Measurements from ENCODE around the gene ALPK1. TPM values are rescaled to one million over a fixed set of nuclear protein-coding genes. Genes with fewer than 3 reads are reported as not detected.

The ALPK1 gene
- total and polyA plus RNA-seq, 8 donors = 4.8 to 18.1 (median 6.5) TPM

DNA sequence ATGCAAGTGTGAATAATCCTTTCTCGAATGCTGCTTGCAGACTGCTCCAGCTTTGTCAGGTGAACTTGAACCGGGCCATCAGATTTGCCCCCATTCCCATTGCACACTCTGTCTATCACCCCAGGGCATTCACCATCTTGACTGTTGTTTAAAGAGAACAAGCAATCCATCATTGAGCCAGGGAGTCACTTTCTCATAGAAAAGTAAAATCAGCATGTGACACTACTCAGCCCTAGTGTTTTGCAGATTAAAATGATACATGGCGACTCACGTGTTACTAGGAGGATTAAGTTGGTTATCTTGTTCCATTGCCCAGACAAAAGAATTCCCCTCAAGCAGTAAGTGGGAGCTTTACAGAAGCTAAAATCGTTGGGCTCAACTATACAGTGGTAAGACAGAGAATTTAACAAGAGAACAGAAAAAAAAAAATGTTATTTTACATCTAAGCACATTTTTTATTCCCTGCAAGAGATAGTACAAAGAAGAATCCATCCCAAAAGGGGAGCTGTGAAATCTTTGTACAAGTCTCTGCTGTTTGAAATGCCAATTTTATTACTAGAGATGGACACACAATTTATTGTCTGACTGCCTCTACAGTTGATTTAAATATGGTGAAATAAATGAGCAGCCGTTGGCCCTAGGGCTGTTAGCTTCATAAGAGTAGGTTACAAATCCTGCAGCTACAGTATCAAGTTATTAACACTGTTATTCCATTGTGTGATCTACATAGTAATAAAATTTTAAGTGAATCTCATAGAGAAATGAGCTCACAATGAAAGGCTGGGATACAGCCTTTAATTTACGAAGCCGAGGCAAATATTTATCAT lies 151.3 kb downstream of the ALPK1 start:
- Histone ChIP-seq H3K4me1 (no peaks in the 10 kb centered on the region), H3K4me3 (no peak overlapping the region), H3K27ac (no peak overlapping the region), H3K27me3 (no peaks in the 10 kb centered on the region), H3K9me3 (no peaks in the 10 kb centered on the region), H3K36me3 (no peaks in the 10 kb centered on the region)
- FAIRE-seq (no peak), ATAC-seq (no peak), DNase-seq (no peak)
- TF ChIP-seq, protein P1, sequence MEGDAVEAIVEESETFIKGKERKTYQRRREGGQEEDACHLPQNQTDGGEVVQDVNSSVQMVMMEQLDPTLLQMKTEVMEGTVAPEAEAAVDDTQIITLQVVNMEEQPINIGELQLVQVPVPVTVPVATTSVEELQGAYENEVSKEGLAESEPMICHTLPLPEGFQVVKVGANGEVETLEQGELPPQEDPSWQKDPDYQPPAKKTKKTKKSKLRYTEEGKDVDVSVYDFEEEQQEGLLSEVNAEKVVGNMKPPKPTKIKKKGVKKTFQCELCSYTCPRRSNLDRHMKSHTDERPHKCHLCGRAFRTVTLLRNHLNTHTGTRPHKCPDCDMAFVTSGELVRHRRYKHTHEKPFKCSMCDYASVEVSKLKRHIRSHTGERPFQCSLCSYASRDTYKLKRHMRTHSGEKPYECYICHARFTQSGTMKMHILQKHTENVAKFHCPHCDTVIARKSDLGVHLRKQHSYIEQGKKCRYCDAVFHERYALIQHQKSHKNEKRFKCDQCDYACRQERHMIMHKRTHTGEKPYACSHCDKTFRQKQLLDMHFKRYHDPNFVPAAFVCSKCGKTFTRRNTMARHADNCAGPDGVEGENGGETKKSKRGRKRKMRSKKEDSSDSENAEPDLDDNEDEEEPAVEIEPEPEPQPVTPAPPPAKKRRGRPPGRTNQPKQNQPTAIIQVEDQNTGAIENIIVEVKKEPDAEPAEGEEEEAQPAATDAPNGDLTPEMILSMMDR (IDR thresholded peaks at IDR 0.05) = no peak
- intact Hi-C loops (cut with DNase I) = no loop called here
- 77 to 80% methylated on average over 8 of the region's 8 CpGs for WGBS, 2 donors

DNA sequence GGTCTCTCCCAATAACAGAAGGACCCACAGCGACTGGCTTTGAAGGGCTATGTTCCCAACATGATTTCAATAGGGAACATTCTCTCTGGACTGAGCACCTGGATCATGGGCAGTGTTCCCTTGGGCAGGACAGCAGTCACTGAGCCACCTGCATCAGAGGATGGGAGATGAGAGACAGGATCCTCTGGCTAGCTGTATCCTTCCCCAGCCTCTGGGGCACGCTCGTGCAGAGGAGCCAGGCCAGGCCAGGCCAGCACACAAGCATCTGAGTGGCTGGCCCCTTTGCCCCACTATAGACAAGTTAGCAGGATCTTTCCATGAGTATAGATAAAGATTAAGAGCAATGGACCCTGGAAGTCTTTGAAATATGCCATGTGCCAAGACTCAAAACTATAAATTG lies 152.5 kb downstream of the ALPK1 start:
- WGBS, 2 donors = 82 to 88% methylated on average over 3 of the region's 3 CpGs
- no peak for ATAC-seq
- no peak overlapping the region for H3K27ac ChIP-seq
- H3K4me3 ChIP-seq = no peak overlapping the region
- FAIRE-seq = no peak
- TF ChIP-seq, protein P1 (IDR thresholded peaks at IDR 0.05) = no peak
- no peaks in the 10 kb centered on the region for H3K9me3 ChIP-seq
- no peaks in the 10 kb centered on the region for H3K27me3 ChIP-seq
- intact Hi-C loops (cut with DNase I) = no loop called here
- no peaks in the 10 kb centered on the region for H3K36me3 ChIP-seq
- no peaks in the 10 kb centered on the region for H3K4me1 ChIP-seq
- DNase-seq = no peak

DNA sequence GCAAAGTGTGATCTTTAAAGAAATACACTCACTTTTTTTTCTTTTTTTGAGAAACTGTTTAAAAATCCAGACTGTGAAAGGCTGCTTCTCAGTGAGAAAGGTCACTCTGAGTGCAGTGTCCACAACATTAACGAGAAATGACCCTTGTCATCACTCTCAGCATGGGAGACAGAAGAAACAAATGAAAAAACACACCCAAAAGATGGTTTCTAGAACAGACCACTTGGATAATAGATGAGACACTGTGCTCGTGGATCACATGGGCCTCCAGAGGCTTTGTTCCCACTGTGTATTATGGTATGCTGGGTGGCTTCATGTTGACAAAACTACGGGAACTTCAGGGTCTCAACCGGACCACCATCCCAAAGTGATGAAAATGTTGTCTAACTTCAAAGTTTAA lies 153.9 kb downstream of the ALPK1 start:
- no peaks in the 10 kb centered on the region for H3K36me3 ChIP-seq
- H3K4me1 ChIP-seq = no peaks in the 10 kb centered on the region
- TF ChIP-seq, protein P1 (IDR thresholded peaks at IDR 0.05) = no peak
- H3K9me3 ChIP-seq = no peaks in the 10 kb centered on the region
- DNase-seq (no peak), FAIRE-seq (no peak), ATAC-seq (no peak)
- H3K27me3 ChIP-seq = no peaks in the 10 kb centered on the region
- WGBS, 2 donors = 64 to 66% methylated on average over 4 of the region's 4 CpGs
- intact Hi-C loops (cut with DNase I) = no loop called here
- no peak overlapping the region for H3K4me3 ChIP-seq
- H3K27ac ChIP-seq = no peak overlapping the region

DNA sequence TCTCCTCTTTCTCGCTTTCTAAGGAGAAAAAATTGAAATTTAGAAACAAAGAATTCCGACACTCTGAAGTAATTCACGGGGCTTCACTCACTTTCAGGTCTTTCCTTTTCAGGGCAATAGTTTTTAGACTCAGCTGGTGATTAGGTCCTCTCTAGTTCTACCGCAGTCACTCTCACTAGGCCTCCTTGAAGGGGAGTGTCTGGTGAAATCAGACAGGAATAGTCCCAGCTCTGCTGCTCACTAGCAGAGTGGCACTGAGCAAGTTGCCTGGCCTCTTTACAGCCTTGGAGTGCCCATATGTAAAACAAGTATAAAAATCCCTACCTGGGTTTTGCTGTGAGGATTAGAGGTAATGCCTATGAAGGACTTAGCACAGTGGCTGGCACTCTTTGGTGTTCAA lies 154.7 kb downstream of the ALPK1 start:
- WGBS, 2 donors = 65 to 66% methylated on average over 4 of the region's 4 CpGs
- no peaks in the 10 kb centered on the region for H3K4me1 ChIP-seq
- no peaks in the 10 kb centered on the region for H3K36me3 ChIP-seq
- H3K27me3 ChIP-seq = no peaks in the 10 kb centered on the region
- H3K4me3 ChIP-seq = no peak overlapping the region
- DNase-seq (no peak), FAIRE-seq (no peak), ATAC-seq (no peak)
- intact Hi-C loops (cut with DNase I) = no loop called here
- TF ChIP-seq, protein P1 (IDR thresholded peaks at IDR 0.05) = no peak
- no peak overlapping the region for H3K27ac ChIP-seq
- H3K9me3 ChIP-seq = no peaks in the 10 kb centered on the region

DNA sequence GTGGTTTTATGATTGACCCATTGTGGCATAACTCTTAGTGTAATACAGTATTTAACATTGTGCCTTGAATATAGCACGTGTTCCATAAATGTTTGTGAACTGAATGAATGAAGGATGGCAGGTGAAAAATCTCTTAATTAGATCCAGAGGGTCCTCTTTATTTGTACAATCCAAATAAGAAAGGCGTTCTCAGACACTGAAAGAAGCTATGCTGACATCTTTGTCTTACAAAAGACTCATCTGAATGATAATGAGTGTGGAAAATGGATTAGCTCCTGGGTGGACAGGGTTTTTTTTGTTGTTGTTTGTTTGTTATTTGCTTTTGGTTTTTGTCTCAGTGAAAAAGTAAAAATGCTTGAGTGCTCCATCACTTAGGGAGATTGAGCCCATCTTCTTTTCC lies 156.2 kb downstream of the ALPK1 start:
- Histone ChIP-seq H3K4me3 (no peak overlapping the region), H3K27ac (no peak overlapping the region), H3K4me1 (no peaks in the 10 kb centered on the region), H3K9me3 (no peaks in the 10 kb centered on the region), H3K36me3 (no peaks in the 10 kb centered on the region), H3K27me3 (no peaks in the 10 kb centered on the region)
- 33 to 39% methylated on average over 2 of the region's 2 CpGs for WGBS, 2 donors
- intact Hi-C loops (cut with DNase I) = no loop called here
- no peak for DNase-seq
- TF ChIP-seq, protein P1 (IDR thresholded peaks at IDR 0.05) = no peak
- no peak for ATAC-seq
- FAIRE-seq = no peak
